Vagina (tissue), 2 donors: Measurements from ENCODE around the gene CLPSL2.

ENCODE experiments used
- CTCF ChIP-seq, 3 experiments: fragments of 450-650 bp in 2 of 3; fragments of 200-600 bp in 1 of 3; sonication (generic) in 1 of 3; IDR thresholded peaks; one replicate each; pipeline ENCODE4 v1.5.1; 2017 to 2019; ENCODE audit warnings: antibody characterized with exemption in 3 of 3, mild to moderate bottlenecking in 2 of 3, moderate library complexity in 2 of 3
- POLR2A ChIP-seq, 2 donors: fragments of 450-650 bp; IDR thresholded peaks; one replicate each; pipeline ENCODE4 v1.6.1; 2017; ENCODE audit warnings: antibody characterized with exemption in 2 of 2, mild to moderate bottlenecking in 2 of 2, moderate library complexity in 2 of 2
- POLR2AphosphoS5 ChIP-seq, 2 donors: sonication (generic); formaldehyde crosslinking; IDR thresholded peaks; one replicate each; pipeline ENCODE4 v1.9.0; 2017; ENCODE audit warnings: antibody characterized with exemption in 2 of 2, mild to moderate bottlenecking in 2 of 2, low read depth in 1 of 2; ENCODE audit not compliant: insufficient read depth in 1 of 2

- TF ChIP-seq CTCF (IDR thresholded peaks at IDR 0.05) (no peak), POLR2AphosphoS5 (IDR thresholded peaks at IDR 0.05; ENCODE audit: insufficient read depth in 1 of 2, low read depth in 1 of 2) (no peak), POLR2A (IDR thresholded peaks at IDR 0.05) (no peak)
These were observed 36.5 kb upstream of the CLPSL2 start for GRCh38 chr6:35739645-35740524.
